ENCODE measurements around the gene STAT6.

The STAT6 gene

GRCh38 chr12:57046086-57046791, 64.9 kb downstream of the STAT6 start:
- no peak for DNase-seq

Measured in NCI-H2227 treated with DMSO at 0.1 percent for 48 hours (cell line).